Keratinocyte (primary cell): ENCODE data around the gene WDR19. TPM values are rescaled to one million over a fixed set of nuclear protein-coding genes. Genes with fewer than 3 reads are reported as not detected.

Experiments used
- DNase-seq: peaks from one replicate; pipeline ENCODE4 v3.0.0-alpha.2; 2011; ENCODE audit warnings: low read depth, missing footprints, low spot score
- FAIRE-seq: peaks from 2 replicates; lab custom pipeline; 2011; peaks lifted over from hg19 to GRCh38; lab: Jason Lieb, UNC
- H2AFZ ChIP-seq: 2 replicates; pipeline ENCODE4 v1.6.0; 2012; ENCODE audit warnings: low read length, control low read depth, inconsistent platforms; ENCODE audit not compliant: control insufficient read depth
- H3K27ac ChIP-seq: 2 replicates; pipeline ENCODE4 v1.5.1; 2011; ENCODE audit warnings: low read length; ENCODE audit not compliant: control insufficient read depth, insufficient read depth
- H3K27me3 ChIP-seq: 3 replicates; pipeline ENCODE4 v1.6.0; 2011; ENCODE audit warnings: low read length; ENCODE audit not compliant: control insufficient read depth, insufficient read depth; ENCODE audit errors: extremely low read depth
- H3K36me3 ChIP-seq, 2 experiments: 2 replicates in 1 of 2; 3 replicates in 1 of 2; pipeline ENCODE4 v1.5.1; 2011; ENCODE audit warnings: low read length in 2 of 2, mild to moderate bottlenecking in 1 of 2; ENCODE audit not compliant: control insufficient read depth in 2 of 2, insufficient read depth in 2 of 2; ENCODE audit errors: extremely low read depth in 1 of 2
- H3K4me1 ChIP-seq: 3 replicates; pipeline ENCODE4 v1.5.1; 2011; ENCODE audit warnings: low read length; ENCODE audit not compliant: control insufficient read depth, insufficient read depth; ENCODE audit errors: extremely low read depth
- H3K4me2 ChIP-seq: 3 replicates; pipeline ENCODE4 v1.6.0; 2011; ENCODE audit warnings: low read depth, low read length; ENCODE audit not compliant: control insufficient read depth, insufficient read depth; ENCODE audit errors: extremely low read depth
- H3K4me3 ChIP-seq, 3 experiments: fragments of 200-600 bp in 1 of 3; sonication (generic) in 1 of 3; 2 replicates in 2 of 3; 3 replicates in 1 of 3; pipeline ENCODE4 v1.5.1; 2011 to 2016; ENCODE audit warnings: low read length in 3 of 3, mild to moderate bottlenecking in 3 of 3, control low read depth in 2 of 3, inconsistent platforms in 1 of 3, low read depth in 1 of 3, mixed read lengths in 1 of 3, mixed run types in 1 of 3, moderate library complexity in 1 of 3; ENCODE audit not compliant: control insufficient read depth in 2 of 3, insufficient read depth in 2 of 3; ENCODE audit errors: extremely low read depth in 1 of 3
- H3K79me2 ChIP-seq: 2 replicates; pipeline ENCODE4 v1.6.0; 2012; ENCODE audit warnings: low read length; ENCODE audit not compliant: control insufficient read depth, insufficient read depth
- H3K9ac ChIP-seq: 3 replicates; pipeline ENCODE4 v1.6.0; 2011; ENCODE audit warnings: low read length; ENCODE audit not compliant: control insufficient read depth, insufficient read depth; ENCODE audit errors: extremely low read depth
- H3K9me1 ChIP-seq: 3 replicates; pipeline ENCODE4 v1.6.0; 2011; ENCODE audit warnings: low read length; ENCODE audit not compliant: control insufficient read depth, insufficient read depth; ENCODE audit errors: extremely low read depth
- H3K9me3 ChIP-seq: 2 replicates; pipeline ENCODE4 v1.5.1; 2012; ENCODE audit warnings: low read depth, low read length; ENCODE audit not compliant: control insufficient read depth
- H4K20me1 ChIP-seq: 3 replicates; pipeline ENCODE4 v1.6.0; 2011; ENCODE audit warnings: low read length; ENCODE audit not compliant: control insufficient read depth, insufficient read depth; ENCODE audit errors: extremely low read depth
- CTCF ChIP-seq, 3 experiments: IDR thresholded peaks in 1 of 3; conservative IDR thresholded peaks in 1 of 3; optimal IDR thresholded peaks in 1 of 3; 2 replicates in 2 of 3; 3 replicates in 1 of 3; pipeline versions ENCODE3 to v1.5.1; 2011; ENCODE audit warnings: low read length in 3 of 3, mild to moderate bottlenecking in 3 of 3, moderate library complexity in 2 of 3, control low read depth in 1 of 3, inconsistent platforms in 1 of 3; ENCODE audit not compliant: insufficient read depth in 2 of 3; ENCODE audit errors: extremely low read depth in 1 of 3
- EZH2 ChIP-seq: IDR thresholded peaks from one replicate; pipeline ENCODE4 v1.6.1; 2012; ENCODE audit warnings: inconsistent platforms, mild to moderate bottlenecking, low read length, moderate library complexity
- dilution Hi-C: fragments of 300-500 bp; cut with MboI; formaldehyde crosslinking; loops from one replicate; pipeline ENCODE4 v1.7.0; 2020; ENCODE audit warnings: low sequenced_read_pairs; ENCODE audit not compliant: extremely low pct_ligation_motif_present
- polyA plus RNA-seq, 5 experiments: library from polyadenylated mRNA; depleted of rRNA in 3 of 5; stranded (reverse) in 3 of 5; stranded (forward) in 1 of 5; unstranded in 1 of 5; fragments of >200 nt; gene quantifications; 1 replicate in 1 of 5; 2 replicates in 3 of 5; 3 replicates in 1 of 5; pipeline versions ENCODE4 v1.2.1 to v1.2.3, GENCODE V29; 2011 to 2012; ENCODE audit warnings: missing spikeins in 2 of 5, low read depth in 1 of 5, low replicate concordance in 1 of 5

WDR19 gene
- polyA plus RNA-seq, 1 donor (not counting 4 experiments of a cell fraction or from before 2014, with no cell fraction given) = 25.3 TPM

- dilution Hi-C loops = no loop called here
- no peak for DNase-seq
- no peaks in the 10 kb centered on the region for H3K9me3 ChIP-seq
- no peak overlapping the region for H3K4me3 ChIP-seq
- H3K27ac ChIP-seq = no peak overlapping the region
- no peak overlapping the region for H3K4me2 ChIP-seq
- TF ChIP-seq CTCF (optimal IDR thresholded peaks at IDR 0.05 in 1 of 3, IDR thresholded peaks at IDR 0.05 in 1 of 3, conservative IDR thresholded peaks at IDR 0.05 in 1 of 3; ENCODE audit: extremely low read depth in 1 of 3, insufficient read depth in 2 of 3, low read length in 3 of 3) = no peak
- no peak for TF ChIP-seq EZH2
- FAIRE-seq = no peak
- H4K20me1 ChIP-seq = no peaks in the 10 kb centered on the region
- H3K36me3 ChIP-seq = peaks cover 12 to 45% of the 10 kb centered on the region in 2 experiments
- H3K79me2 ChIP-seq = no peaks in the 10 kb centered on the region
- H3K9me1 ChIP-seq = no peaks in the 10 kb centered on the region
- H3K27me3 ChIP-seq = no peaks in the 10 kb centered on the region
- no peaks in the 10 kb centered on the region for H3K4me1 ChIP-seq
- no peak overlapping the region for H2AFZ ChIP-seq
- no peak overlapping the region for H3K9ac ChIP-seq
Measured at GRCh38 chr4:39305912-39306677, 123.8 kb downstream of the WDR19 start.

DNA sequence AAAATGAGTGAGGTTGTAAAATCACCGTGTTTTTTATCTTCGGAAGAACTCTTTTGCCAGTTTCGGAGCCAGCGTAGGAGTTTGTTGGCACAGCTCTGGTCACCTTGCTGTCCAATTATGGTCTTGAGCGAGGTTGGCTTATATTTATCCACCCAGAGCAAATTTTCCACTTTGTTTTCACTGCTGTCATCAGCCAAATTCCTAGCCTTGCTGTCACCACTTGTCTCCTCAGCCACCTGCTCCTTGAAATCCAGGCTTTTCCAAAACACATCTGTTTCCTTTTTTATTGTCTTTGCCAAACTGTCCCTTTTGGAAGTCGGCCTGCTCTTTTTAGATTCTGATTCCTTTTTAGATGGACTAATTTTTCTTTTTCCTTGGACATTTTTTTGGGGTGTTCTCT is 126.3 kb downstream of the WDR19 start:
- TF ChIP-seq EZH2 = no peak
- no peak for TF ChIP-seq CTCF (optimal IDR thresholded peaks at IDR 0.05 in 1 of 3, IDR thresholded peaks at IDR 0.05 in 1 of 3, conservative IDR thresholded peaks at IDR 0.05 in 1 of 3; ENCODE audit: extremely low read depth in 1 of 3, insufficient read depth in 2 of 3, low read length in 3 of 3)
- Histone ChIP-seq H4K20me1 (no peaks in the 10 kb centered on the region), H3K9me1 (no peaks in the 10 kb centered on the region), H3K36me3 (peaks cover 14 to 54% of the 10 kb centered on the region in 2 experiments), H2AFZ (no peak overlapping the region), H3K4me3 (no peak overlapping the region), H3K4me2 (no peak overlapping the region), H3K79me2 (no peaks in the 10 kb centered on the region), H3K27me3 (no peaks in the 10 kb centered on the region), H3K9me3 (no peaks in the 10 kb centered on the region), H3K9ac (no peak overlapping the region), H3K4me1 (no peaks in the 10 kb centered on the region), H3K27ac (no peak overlapping the region)
- dilution Hi-C loops = no loop called here
- FAIRE-seq (no peak), DNase-seq (no peak)
